BE2C (cell line): Measurements from ENCODE around the gene HSPA1B.

Source experiments
- DNase-seq: peaks from one replicate; pipeline ENCODE4 v3.0.0-alpha.2; 2020
- H3K27me3 ChIP-seq: fragments of 250-450 bp; sonication (Bioruptor Pico); 2 replicates; pipeline ENCODE4 v1.5.1; 2020; ENCODE audit warnings: mild to moderate bottlenecking
- H3K36me3 ChIP-seq: fragments of 250-450 bp; sonication (Bioruptor Pico); 2 replicates; pipeline ENCODE4 v1.5.1; 2020; ENCODE audit warnings: mild to moderate bottlenecking
- H3K4me1 ChIP-seq: fragments of 250-450 bp; sonication (Bioruptor Pico); 2 replicates; pipeline ENCODE4 v1.5.1; 2020
- H3K4me3 ChIP-seq: 2 replicates; pipeline ENCODE4 v1.5.1; 2011; ENCODE audit warnings: low read depth, low read length
- H3K9me3 ChIP-seq: fragments of 250-450 bp; sonication (Bioruptor Pico); 2 replicates; pipeline ENCODE4 v1.5.1; 2020
- TF ChIP-seq, protein P1 (sequence below): IDR thresholded peaks from 2 replicates; pipeline ENCODE4 v1.5.1; 2012; ENCODE audit warnings: mild to moderate bottlenecking, low read depth, low read length

Gene HSPA1B

GRCh38 chr6:31826793-31827285 is 699 bp upstream of the HSPA1B start:
- Histone ChIP-seq H3K27me3 (no peaks in the 10 kb centered on the region), H3K4me3 (peak overlapping the region; percentile 69), H3K9me3 (no peaks in the 10 kb centered on the region), H3K4me1 (peaks cover 4% of the 10 kb centered on the region; the same call in 1 of the 2 replicates), H3K36me3 (no peaks in the 10 kb centered on the region)
- TF ChIP-seq, protein P1, sequence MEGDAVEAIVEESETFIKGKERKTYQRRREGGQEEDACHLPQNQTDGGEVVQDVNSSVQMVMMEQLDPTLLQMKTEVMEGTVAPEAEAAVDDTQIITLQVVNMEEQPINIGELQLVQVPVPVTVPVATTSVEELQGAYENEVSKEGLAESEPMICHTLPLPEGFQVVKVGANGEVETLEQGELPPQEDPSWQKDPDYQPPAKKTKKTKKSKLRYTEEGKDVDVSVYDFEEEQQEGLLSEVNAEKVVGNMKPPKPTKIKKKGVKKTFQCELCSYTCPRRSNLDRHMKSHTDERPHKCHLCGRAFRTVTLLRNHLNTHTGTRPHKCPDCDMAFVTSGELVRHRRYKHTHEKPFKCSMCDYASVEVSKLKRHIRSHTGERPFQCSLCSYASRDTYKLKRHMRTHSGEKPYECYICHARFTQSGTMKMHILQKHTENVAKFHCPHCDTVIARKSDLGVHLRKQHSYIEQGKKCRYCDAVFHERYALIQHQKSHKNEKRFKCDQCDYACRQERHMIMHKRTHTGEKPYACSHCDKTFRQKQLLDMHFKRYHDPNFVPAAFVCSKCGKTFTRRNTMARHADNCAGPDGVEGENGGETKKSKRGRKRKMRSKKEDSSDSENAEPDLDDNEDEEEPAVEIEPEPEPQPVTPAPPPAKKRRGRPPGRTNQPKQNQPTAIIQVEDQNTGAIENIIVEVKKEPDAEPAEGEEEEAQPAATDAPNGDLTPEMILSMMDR = no peak
- no peak for DNase-seq

DNA sequence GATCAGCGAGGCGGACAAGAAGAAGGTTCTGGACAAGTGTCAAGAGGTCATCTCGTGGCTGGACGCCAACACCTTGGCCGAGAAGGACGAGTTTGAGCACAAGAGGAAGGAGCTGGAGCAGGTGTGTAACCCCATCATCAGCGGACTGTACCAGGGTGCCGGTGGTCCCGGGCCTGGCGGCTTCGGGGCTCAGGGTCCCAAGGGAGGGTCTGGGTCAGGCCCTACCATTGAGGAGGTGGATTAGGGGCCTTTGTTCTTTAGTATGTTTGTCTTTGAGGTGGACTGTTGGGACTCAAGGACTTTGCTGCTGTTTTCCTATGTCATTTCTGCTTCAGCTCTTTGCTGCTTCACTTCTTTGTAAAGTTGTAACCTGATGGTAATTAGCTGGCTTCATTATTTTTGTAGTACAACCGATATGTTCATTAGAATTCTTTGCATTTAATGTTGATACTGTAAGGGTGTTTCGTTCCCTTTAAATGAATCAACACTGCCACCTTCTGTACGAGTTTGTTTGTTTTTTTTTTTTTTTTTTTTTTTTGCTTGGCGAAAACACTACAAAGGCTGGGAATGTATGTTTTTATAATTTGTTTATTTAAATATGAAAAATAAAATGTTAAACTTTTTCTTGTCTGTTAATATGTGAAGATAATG is 2.2 kb downstream of the HSPA1B start:
- DNase-seq = peak; percentile 38
- H3K27me3 ChIP-seq = no peaks in the 10 kb centered on the region

DNA sequence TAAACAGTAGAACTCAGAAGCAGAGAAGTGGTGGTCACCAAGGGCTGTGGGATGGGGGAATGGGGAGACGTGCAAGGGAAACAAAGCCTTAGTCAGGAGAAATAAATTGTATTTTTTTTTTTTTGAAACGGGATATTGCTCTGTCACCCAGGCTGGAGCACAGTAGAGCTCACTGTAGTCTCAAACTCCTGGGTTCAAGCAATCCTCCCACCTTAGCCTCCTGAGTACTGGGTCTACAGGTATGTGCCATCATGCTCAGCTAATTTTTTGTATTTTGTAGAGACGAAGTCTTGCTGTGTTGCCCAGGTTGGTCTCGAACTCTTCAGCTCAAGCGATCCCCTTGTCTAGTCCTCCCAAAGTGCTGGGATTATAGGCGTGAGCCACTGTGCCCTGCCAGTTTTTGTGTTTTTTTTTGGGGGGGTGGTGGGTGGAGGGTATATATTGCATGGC is 3.4 kb downstream of the HSPA1B start:
- H3K4me3 ChIP-seq = peak overlapping the region; percentile 86
- DNase-seq = no peak

More for the DNA sequence above, 2.2 kb downstream of the HSPA1B start:
- Histone ChIP-seq H3K36me3 (peaks cover under 1% of the 10 kb centered on the region; the same call in 1 of the 2 replicates), H3K4me3 (peak overlapping the region; percentile 86), H3K4me1 (peaks cover 4% of the 10 kb centered on the region; the same call in 1 of the 2 replicates), H3K9me3 (no peaks in the 10 kb centered on the region)
- TF ChIP-seq, protein P1 = peak; percentile 44

GRCh38 chr6:31831350-31832215 is 4.0 kb downstream of the HSPA1B start:
- no peaks in the 10 kb centered on the region for H3K9me3 ChIP-seq
- no peaks in the 10 kb centered on the region for H3K27me3 ChIP-seq
- H3K36me3 ChIP-seq = peaks cover 10% of the 10 kb centered on the region
- peak overlapping the region; percentile 86; the same call in 1 of the 2 replicates for H3K4me3 ChIP-seq
- TF ChIP-seq, protein P1 = no peak
- 0 out of 2 replicates have a peak, but pooled peaks cover under 1% of the 10 kb centered on the region for H3K4me1 ChIP-seq
- DNase-seq = no peak

More for the DNA sequence above, 3.4 kb downstream of the HSPA1B start:
- Histone ChIP-seq H3K36me3 (peaks cover 4% of the 10 kb centered on the region), H3K4me1 (peaks cover 4% of the 10 kb centered on the region; the same call in 1 of the 2 replicates), H3K27me3 (no peaks in the 10 kb centered on the region), H3K9me3 (no peaks in the 10 kb centered on the region)
- TF ChIP-seq, protein P1 = no peak

DNA sequence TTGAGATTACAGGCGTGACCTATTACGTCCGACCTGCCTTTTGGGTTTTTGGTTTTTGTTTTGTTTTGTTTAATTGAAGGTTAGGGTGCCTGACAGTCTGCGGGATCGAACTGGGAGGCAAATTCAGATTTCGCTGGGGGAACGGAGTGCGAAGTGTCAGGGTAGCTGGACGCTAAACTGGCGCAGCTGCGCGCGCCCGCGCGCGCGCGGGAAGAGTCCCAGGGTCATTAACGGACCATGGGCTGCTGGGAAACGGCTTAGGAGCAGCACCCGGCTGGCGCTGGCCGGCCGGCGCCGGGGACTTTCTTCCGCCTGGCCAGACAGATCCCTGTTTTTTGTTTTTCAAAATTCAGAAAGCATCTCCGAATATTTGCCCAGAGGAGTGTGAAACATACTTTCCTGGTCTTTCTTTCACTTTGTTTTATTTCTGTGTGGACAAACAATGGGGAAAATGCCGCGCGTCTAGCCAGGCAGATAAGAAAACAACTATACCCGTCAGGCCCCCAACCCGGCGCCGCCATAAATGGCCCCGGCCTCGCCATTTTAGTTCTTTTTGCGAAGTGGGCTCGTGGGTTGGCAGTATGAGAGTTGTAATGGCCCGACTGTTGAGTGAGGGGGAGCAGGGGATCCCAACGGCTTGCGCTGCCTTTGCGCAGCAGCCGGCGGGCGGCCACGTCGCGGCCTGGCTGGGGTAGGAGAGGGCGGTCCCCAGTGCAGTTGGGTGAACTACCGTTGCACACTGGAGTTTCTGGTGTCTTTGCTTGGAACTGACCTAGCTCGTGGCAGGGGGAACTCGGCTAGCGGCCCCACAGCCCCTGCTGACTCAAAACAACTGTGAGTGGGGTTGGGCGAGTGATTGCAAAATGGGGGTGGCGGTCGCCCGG is 7.1 kb downstream of the HSPA1B start:
- no peaks in the 10 kb centered on the region for H3K27me3 ChIP-seq
- no peaks in the 10 kb centered on the region for H3K9me3 ChIP-seq
- peak; percentile 92 for DNase-seq
- H3K4me3 ChIP-seq = peak overlapping the region; percentile 100
- peaks cover 41% of the 10 kb centered on the region for H3K36me3 ChIP-seq
- TF ChIP-seq, protein P1 = no peak
- no peaks in the 10 kb centered on the region for H3K4me1 ChIP-seq
